Stromal cell of bone marrow (primary cell): ENCODE data around the gene INTS12.
"Not testable (repeated sequence)": the region's sequence is repeated elsewhere in the genome, so short reads cannot be mapped to it uniquely, and the experiment has no call there.

Experiments
- DNase-seq: peaks from one replicate; pipeline ENCODE4 v3.0.0-alpha.2; 2012; ENCODE audit warnings: low read depth

The INTS12 gene

GRCh38 chr4:105708181-105709080, at the start of gene INTS12, which contains the start of gene GSTCD:
Gene INTS12 (minus strand): TSS chr4:105708689. CDS start chr4:105700005, 8,684 bp downstream.
Gene GSTCD (plus strand): TSS chr4:105708784. CDS start chr4:105717614, 8,830 bp downstream.
- DNase-seq: peak; percentile 85

- no peak for DNase-seq
Observed at GRCh38 chr4:105755375-105755774, 46.9 kb upstream of the INTS12 start.

- no peak for DNase-seq
Observed at GRCh38 chr4:105753361-105753760, 44.9 kb upstream of the INTS12 start.

GRCh38 chr4:105751718-105752299, 43.3 kb upstream of the INTS12 start:
- no peak for DNase-seq

GRCh38 chr4:105748222-105748621, 39.7 kb upstream of the INTS12 start:
- DNase-seq: no peak

- peak; percentile 70 for DNase-seq
Observed at GRCh38 chr4:105741548-105741947, 33.1 kb upstream of the INTS12 start.

- DNase-seq: not testable (repeated sequence)
Observed at GRCh38 chr4:105735217-105735616, 26.7 kb upstream of the INTS12 start.

GRCh38 chr4:105729895-105730294, 21.4 kb upstream of the INTS12 start:
- DNase-seq: not testable (repeated sequence)

GRCh38 chr4:105725623-105726022, 17.1 kb upstream of the INTS12 start:
- no peak for DNase-seq

GRCh38 chr4:105719204-105719603, 10.7 kb upstream of the INTS12 start:
- DNase-seq: no peak

- peak; percentile 13 for DNase-seq
Observed at GRCh38 chr4:105715692-105716278, 7.3 kb upstream of the INTS12 start.

GRCh38 chr4:105714932-105715331, 6.4 kb upstream of the INTS12 start:
- DNase-seq: no peak

- DNase-seq: no peak
Observed at GRCh38 chr4:105714071-105714521, 5.6 kb upstream of the INTS12 start.

GRCh38 chr4:105712766-105713165, 4.3 kb upstream of the INTS12 start:
- DNase-seq: no peak

- DNase-seq: no peak
Observed at GRCh38 chr4:105710678-105711077, 2.2 kb upstream of the INTS12 start.

GRCh38 chr4:105710012-105710600, 1.6 kb upstream of the INTS12 start:
- no peak for DNase-seq

GRCh38 chr4:105709081-105709450, 577 bp upstream of the INTS12 start:
- no peak for DNase-seq

GRCh38 chr4:105707782-105708180, 708 bp downstream of the INTS12 start:
- DNase-seq: no peak

GRCh38 chr4:105698607-105699006, 9.9 kb downstream of the INTS12 start:
- no peak for DNase-seq

- DNase-seq: not testable (repeated sequence)
Observed at GRCh38 chr4:105695832-105696231, 12.7 kb downstream of the INTS12 start.

GRCh38 chr4:105694812-105695211, 13.7 kb downstream of the INTS12 start:
- DNase-seq: not testable (repeated sequence)

- DNase-seq: no peak
Observed at GRCh38 chr4:105686571-105686970, 21.9 kb downstream of the INTS12 start.
